PC-9 (cell line): Measurements from ENCODE around the gene ARID3B.

Source experiments
- EZH2 ChIP-seq: fragments of 200-600 bp; sonication (generic); IDR thresholded peaks from 2 replicates; pipeline ENCODE4 v1.8.0; 2017; ENCODE audit warnings: antibody characterized with exemption, low read depth
- TF ChIP-seq, protein P1 (sequence below): fragments of 200-600 bp; sonication (generic); conservative IDR thresholded peaks from 2 replicates; pipeline ENCODE4 v1.6.1; 2017; ENCODE audit warnings: mixed run types, antibody characterized with exemption, mild to moderate bottlenecking, moderate library complexity

DNA sequence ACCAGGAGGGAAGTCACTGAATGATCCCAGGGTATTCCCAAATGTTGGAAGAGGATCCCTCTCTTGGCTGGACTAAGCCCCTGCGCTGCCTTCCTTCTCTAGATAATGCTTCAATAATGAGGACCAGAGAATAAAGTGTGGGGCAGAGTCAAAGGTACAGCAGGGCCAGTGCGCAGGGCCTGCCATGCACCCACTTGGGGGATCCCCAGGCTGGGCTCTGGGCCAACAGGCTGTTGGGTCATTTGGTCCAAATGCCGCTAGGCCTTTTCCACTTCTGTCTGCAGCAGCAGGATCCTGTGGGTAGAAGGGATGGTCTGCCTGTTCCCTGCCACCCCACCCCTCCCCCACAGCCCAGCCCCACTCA, 68.9 kb downstream of the ARID3B start:
- TF ChIP-seq EZH2, result no peak
- TF ChIP-seq, protein P1, sequence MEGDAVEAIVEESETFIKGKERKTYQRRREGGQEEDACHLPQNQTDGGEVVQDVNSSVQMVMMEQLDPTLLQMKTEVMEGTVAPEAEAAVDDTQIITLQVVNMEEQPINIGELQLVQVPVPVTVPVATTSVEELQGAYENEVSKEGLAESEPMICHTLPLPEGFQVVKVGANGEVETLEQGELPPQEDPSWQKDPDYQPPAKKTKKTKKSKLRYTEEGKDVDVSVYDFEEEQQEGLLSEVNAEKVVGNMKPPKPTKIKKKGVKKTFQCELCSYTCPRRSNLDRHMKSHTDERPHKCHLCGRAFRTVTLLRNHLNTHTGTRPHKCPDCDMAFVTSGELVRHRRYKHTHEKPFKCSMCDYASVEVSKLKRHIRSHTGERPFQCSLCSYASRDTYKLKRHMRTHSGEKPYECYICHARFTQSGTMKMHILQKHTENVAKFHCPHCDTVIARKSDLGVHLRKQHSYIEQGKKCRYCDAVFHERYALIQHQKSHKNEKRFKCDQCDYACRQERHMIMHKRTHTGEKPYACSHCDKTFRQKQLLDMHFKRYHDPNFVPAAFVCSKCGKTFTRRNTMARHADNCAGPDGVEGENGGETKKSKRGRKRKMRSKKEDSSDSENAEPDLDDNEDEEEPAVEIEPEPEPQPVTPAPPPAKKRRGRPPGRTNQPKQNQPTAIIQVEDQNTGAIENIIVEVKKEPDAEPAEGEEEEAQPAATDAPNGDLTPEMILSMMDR, result no peak
